Cardiac muscle cell (in vitro differentiated cells and primary cell): ENCODE results near the gene CAPRIN1. TPM values are rescaled to one million over a fixed set of nuclear protein-coding genes. Genes with fewer than 3 reads are reported as not detected.

Source experiments
- DNase-seq, 2 donors: peaks; one replicate each; pipeline versions ENCODE4 v3.0.0 to v3.0.0-alpha.2; 2010 to 2017; ENCODE audit warnings: low read depth in 1 of 2, low spot score in 1 of 2
- H3K27ac ChIP-seq: fragments of 200-600 bp; sonication (generic); 2 replicates; pipeline ENCODE4 v1.5.1; 2016
- H3K27me3 ChIP-seq: fragments of 200-600 bp; sonication (generic); 2 replicates; pipeline ENCODE4 v1.6.0; 2016; ENCODE audit warnings: control low read depth
- H3K36me3 ChIP-seq: fragments of 200-600 bp; sonication (generic); 2 replicates; pipeline ENCODE4 v1.5.1; 2016; ENCODE audit warnings: control low read depth
- H3K4me1 ChIP-seq: fragments of 200-600 bp; sonication (generic); 2 replicates; pipeline ENCODE4 v1.8.1; 2017; ENCODE audit warnings: low read depth, mild to moderate bottlenecking, mixed run types
- H3K4me3 ChIP-seq: fragments of 200-600 bp; sonication (generic); 2 replicates; pipeline ENCODE4 v1.5.1; 2016; ENCODE audit warnings: mild to moderate bottlenecking
- H3K9me3 ChIP-seq: fragments of 200-600 bp; sonication (generic); 2 replicates; pipeline ENCODE4 v1.5.1; 2017; ENCODE audit warnings: low read depth, mild to moderate bottlenecking, control low read depth
- CTCF ChIP-seq: IDR thresholded peaks from 2 replicates; pipeline ENCODE4 v1.5.1; 2012; ENCODE audit warnings: low read depth, mild to moderate bottlenecking, low read length
- polyA plus RNA-seq: library from polyadenylated mRNA; unstranded; fragments of >200 nt; fragmentation: Nextera tagmentation; extraction: Ambion mirVana; gene quantifications from 2 replicates; pipeline ENCODE4 v1.2.1, GENCODE V29; 2016
- total RNA-seq: library from RNA; depleted of rRNA; stranded (reverse); fragments of >200 nt; gene quantifications from 2 replicates; pipeline ENCODE4 v1.2.3, GENCODE V29; 2016

CAPRIN1 gene
- total and polyA plus RNA-seq, 2 experiments from 2014 or later, result 120 to 249 TPM

GRCh38 chr11:34140149-34140548 lies 88.6 kb downstream of the CAPRIN1 start:
- Histone ChIP-seq H3K27ac (no peak overlapping the region), H3K4me1 (peaks cover 27% of the 10 kb centered on the region), H3K9me3 (no peaks in the 10 kb centered on the region), H3K4me3 (no peak overlapping the region), H3K27me3 (no peaks in the 10 kb centered on the region), H3K36me3 (peaks cover 58% of the 10 kb centered on the region)
- TF ChIP-seq CTCF, result no peak
- no peak for DNase-seq

GRCh38 chr11:34143048-34143447 lies 91.5 kb downstream of the CAPRIN1 start:
- Histone ChIP-seq H3K4me1 (peaks cover 30% of the 10 kb centered on the region), H3K4me3 (no peak overlapping the region), H3K9me3 (no peaks in the 10 kb centered on the region), H3K27me3 (no peaks in the 10 kb centered on the region), H3K27ac (peak overlapping the region; percentile 65), H3K36me3 (peaks cover 48% of the 10 kb centered on the region)
- DNase-seq, result peak in 1 of 2 donors; percentile 38
- no peak for TF ChIP-seq CTCF

GRCh38 chr11:34145073-34145472 lies 93.5 kb downstream of the CAPRIN1 start:
- Histone ChIP-seq H3K4me1 (peaks cover 46% of the 10 kb centered on the region), H3K36me3 (peaks cover 29% of the 10 kb centered on the region), H3K27ac (peak overlapping the region; percentile 65), H3K4me3 (no peak overlapping the region), H3K27me3 (no peaks in the 10 kb centered on the region), H3K9me3 (no peaks in the 10 kb centered on the region)
- no peak for TF ChIP-seq CTCF
- peak in 1 of 2 donors; percentile 20 for DNase-seq

GRCh38 chr11:34145847-34146381 lies 94.4 kb downstream of the CAPRIN1 start:
- H3K27ac ChIP-seq, result peak overlapping the region; percentile 65
- no peak overlapping the region for H3K4me3 ChIP-seq
- H3K36me3 ChIP-seq, result peaks cover 24% of the 10 kb centered on the region
- H3K27me3 ChIP-seq, result no peaks in the 10 kb centered on the region
- no peak for TF ChIP-seq CTCF
- DNase-seq, result no peak
- H3K9me3 ChIP-seq, result no peaks in the 10 kb centered on the region
- peaks cover 46% of the 10 kb centered on the region for H3K4me1 ChIP-seq

GRCh38 chr11:34146411-34146810 lies 94.9 kb downstream of the CAPRIN1 start:
- no peak for DNase-seq
- Histone ChIP-seq H3K9me3 (no peaks in the 10 kb centered on the region), H3K4me3 (no peak overlapping the region), H3K36me3 (peaks cover 23% of the 10 kb centered on the region), H3K27ac (no peak overlapping the region), H3K4me1 (peaks cover 46% of the 10 kb centered on the region), H3K27me3 (no peaks in the 10 kb centered on the region)
- no peak for TF ChIP-seq CTCF
